K562 (cell line): Measurements from ENCODE around the gene NF1. TPM values are rescaled to one million over a fixed set of nuclear protein-coding genes. Genes with fewer than 3 reads are reported as not detected.
"Not testable (repeated sequence)": the region's sequence is repeated elsewhere in the genome, so short reads cannot be mapped to it uniquely, and the experiment has no call there.

Source experiments
- ATAC-seq: fragments of 200-7000 bp; cut with Tn5 transposase; 3 replicates; pipeline ENCODE4 v1.9.1; 2020; ENCODE audit warnings: moderate library complexity
- BruUV-seq: library from RNA; stranded (reverse); fragments of 400-500 nt; replicated peaks from 2 replicates; lab custom pipeline; 2021; lab: Mats Ljungman, UMichigan
- CTCF ChIA-PET: fragments of 300-600 bp; formaldehyde crosslinking; extraction: SDS; loops from one replicate; lab custom pipeline; 2021; ENCODE audit warnings: low intra/inter-chr PET ratio; lab: Yijun Ruan, JAX
- POLR2A ChIA-PET: fragments of 300-600, 350-650 bp; sonication (Branson Sonifier 250); formaldehyde crosslinking; extraction: SDS; loops from one replicate; lab custom pipeline; 2021; ENCODE audit warnings: antibody characterized with exemption, inconsistent platforms; lab: Yijun Ruan, JAX
- DNase-seq, 4 experiments: peaks; one replicate each; pipeline versions ENCODE4 v3.0.0 to v3.0.0-alpha.2; 2011 to 2018; ENCODE audit warnings: low spot score in 3 of 4, mixed read lengths in 3 of 4; ENCODE audit errors: extremely low read depth in 1 of 4
- FAIRE-seq: peaks from 2 replicates; lab custom pipeline; 2011; peaks lifted over from hg19 to GRCh38; lab: Jason Lieb, UNC
- H2AFZ ChIP-seq: 2 replicates; pipeline ENCODE4 v1.6.0; 2011; ENCODE audit warnings: low read depth, low read length, control low read depth, inconsistent platforms
- H3K27ac ChIP-seq: fragments of 200-600 bp; 3 replicates; pipeline ENCODE4 v1.8.0; 2011; ENCODE audit warnings: low read depth, mild to moderate bottlenecking, control low read depth, inconsistent platforms, low read length, moderate library complexity, mixed read lengths; ENCODE audit errors: extremely low read depth
- H3K27me3 ChIP-seq, 2 experiments: fragments of 300-600 bp in 1 of 2; 2 replicates in 1 of 2; 3 replicates in 1 of 2; pipeline versions ENCODE4 v1.6.0 to v1.8.0; 2011; ENCODE audit warnings: inconsistent platforms in 2 of 2, low read length in 2 of 2, mild to moderate bottlenecking in 1 of 2, mixed read lengths in 1 of 2, moderate library complexity in 1 of 2; ENCODE audit not compliant: control insufficient read depth in 2 of 2, insufficient read depth in 2 of 2
- H3K36me3 ChIP-seq: fragments of 300-600 bp; 3 replicates; pipeline ENCODE4 v1.8.0; 2011; ENCODE audit warnings: mild to moderate bottlenecking, low read length, inconsistent platforms; ENCODE audit not compliant: control insufficient read depth, insufficient read depth
- H3K4me1 ChIP-seq, 2 experiments: fragments of 200-600 bp in 1 of 2; replicated peaks in 1 of 2; 2 replicates in 1 of 2; 3 replicates in 1 of 2; pipeline versions ENCODE4 v1.5.1 to v1.8.0; 2011; ENCODE audit warnings: inconsistent platforms in 2 of 2, low read length in 2 of 2, mild to moderate bottlenecking in 1 of 2, mixed read lengths in 1 of 2, moderate library complexity in 1 of 2; ENCODE audit not compliant: control insufficient read depth in 2 of 2, insufficient read depth in 2 of 2
- H3K4me2 ChIP-seq: 2 replicates; pipeline ENCODE4 v1.6.1; 2011; ENCODE audit warnings: low read length, control low read depth, inconsistent platforms, mixed read lengths; ENCODE audit not compliant: insufficient read depth
- H3K4me3 ChIP-seq: fragments of 200-600 bp; sonication (generic), shearing (Covaris generic); 2 replicates; pipeline ENCODE4 v1.5.1; 2016; ENCODE audit warnings: control low read depth, inconsistent platforms
- H3K79me2 ChIP-seq: fragments of 200-600 bp; 3 replicates; pipeline ENCODE4 v1.8.0; 2011; ENCODE audit warnings: low read length, inconsistent platforms; ENCODE audit not compliant: control insufficient read depth, insufficient read depth
- H3K9ac ChIP-seq, 2 experiments: 2 replicates each; pipeline versions ENCODE4 v1.6.0 to v1.6.1; 2011; ENCODE audit warnings: low read depth in 2 of 2, low read length in 2 of 2, control low read depth in 1 of 2, inconsistent platforms in 1 of 2, mild to moderate bottlenecking in 1 of 2, mixed read lengths in 1 of 2; ENCODE audit not compliant: insufficient read depth in 1 of 2
- H3K9me1 ChIP-seq: one replicate; pipeline ENCODE4 v1.6.0; 2011; ENCODE audit warnings: inconsistent platforms, mild to moderate bottlenecking, low read length, moderate library complexity; ENCODE audit not compliant: control insufficient read depth, insufficient read depth
- H3K9me3 ChIP-seq: replicated peaks from 2 replicates; pipeline ENCODE4 v1.5.1; 2011; ENCODE audit warnings: low read depth, low read length, inconsistent platforms; ENCODE audit not compliant: control insufficient read depth, insufficient read depth
- H4K20me1 ChIP-seq: replicated peaks from 2 replicates; pipeline ENCODE4 v1.6.1; 2011; ENCODE audit warnings: low read length, inconsistent platforms, mixed read lengths; ENCODE audit not compliant: control insufficient read depth, insufficient read depth
- KAT2B ChIP-seq: IDR thresholded peaks from one replicate; pipeline ENCODE4 v1.6.1; 2012; ENCODE audit warnings: low read depth, mild to moderate bottlenecking, control low read depth, inconsistent platforms, low read length, moderate library complexity
- ZNF121 ChIP-seq: sonication (generic); formaldehyde crosslinking; conservative IDR thresholded peaks from 2 replicates; pipeline ENCODE4 v1.8.0; 2022; ENCODE audit warnings: missing genetic modification reagents
- whole genome bisulfite sequencing: fragments of 100-300 bp; shearing (Covaris generic); methylation state at CpG from one replicate; pipeline ENCODE4 v1.1.6; 2016; ENCODE audit warnings: low coverage, mixed read lengths; ENCODE audit not compliant: insufficient coverage; ENCODE audit errors: missing lambda C conversion rate; 5-methylcytosine and 5-hydroxymethylcytosine counted together
- in situ Hi-C: fragments of 300-500 bp; cut with MboI; formaldehyde crosslinking; loops from 4 replicates; pipeline ENCODE4 v1.15.0; 2018; ENCODE audit warnings: inconsistent platforms, mixed read lengths
- intact Hi-C: fragments of 100-400 bp; cut with micrococcal nuclease; formaldehyde crosslinking; loops from 2 replicates; pipeline ENCODE4 v1.14.2; 2022
- polyA plus RNA-seq, 8 experiments: library from polyadenylated mRNA; depleted of rRNA in 4 of 8; stranded (reverse) in 5 of 8; unstranded in 3 of 8; fragments of >200 nt; fragmentation: Nextera tagmentation in 2 of 8; fragmentation: Illumina TruSeq in 1 of 8; extraction: Ambion mirVana in 2 of 8; extraction: Trizol in 1 of 8; gene quantifications; 2 replicates each; pipeline versions ENCODE4 v1.2.1 to v1.2.3, GENCODE V29; 2011 to 2014; ENCODE audit warnings: inconsistent platforms in 1 of 8, missing spikeins in 1 of 8
- total RNA-seq, 7 experiments: library from RNA; depleted of rRNA in 6 of 7; stranded (reverse); fragments of >200 nt in 6 of 7; fragmentation: Illumina TruSeq in 2 of 7; extraction: Trizol in 2 of 7; gene quantifications; 2 replicates each; pipeline versions ENCODE4 v1.2.1 to v1.2.3, GENCODE V29; 2011 to 2021; ENCODE audit warnings: low replicate concordance in 1 of 7

The NF1 gene
- total and polyA plus RNA-seq, 9 of the 15 experiments (the other 6 are each of a cell fraction or from before 2014, with no cell fraction given): 3.4 to 41.9 (median 24.3) TPM

DNA sequence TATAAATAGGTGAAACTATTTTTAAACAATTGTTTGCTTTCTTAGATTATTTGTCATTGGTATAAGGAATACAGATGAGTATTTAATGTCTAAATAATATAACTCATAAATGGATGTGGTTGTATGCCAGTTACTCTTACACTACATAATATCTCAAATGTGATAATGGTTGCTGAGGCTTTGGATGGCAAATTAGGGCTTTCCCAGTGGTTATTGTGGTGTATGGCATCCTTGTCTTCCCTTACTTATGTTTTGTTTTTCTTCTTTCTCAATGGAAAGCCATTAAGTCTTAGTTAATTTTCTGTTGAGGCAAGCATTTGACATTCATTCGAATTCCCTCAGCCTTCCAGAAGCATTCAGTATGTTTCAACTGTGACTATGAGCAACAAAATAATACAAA, 191.8 kb downstream of the NF1 start:
- Histone ChIP-seq H3K27ac (no peak overlapping the region), H3K27me3 (no peaks in the 10 kb centered on the region), H3K9me3 (no peaks in the 10 kb centered on the region)
- TF ChIP-seq ZNF121 (CRISPR knock-in tag) (no peak), KAT2B (no peak)
- TF ChIP-seq, all 486 proteins: peak for 0
- peaks cover 16% of the 10 kb centered on the region; the same call in 2 of the 3 replicates for H3K36me3 ChIP-seq
- H3K9me1 ChIP-seq: no peaks in the 10 kb centered on the region
- no peaks in the 10 kb centered on the region for H3K4me1 ChIP-seq
- no peak overlapping the region for H3K4me3 ChIP-seq
- BruUV-seq: no TSS peak
- H3K9ac ChIP-seq: no peak overlapping the region
- H3K4me2 ChIP-seq: no peak overlapping the region
- FAIRE-seq (no peak), ATAC-seq (no peak), DNase-seq (no peak)
- in situ Hi-C loops: no loop called here
- intact Hi-C loops: no loop called here
- no peak overlapping the region for H2AFZ ChIP-seq
- ChIA-PET CTCF (no interaction called here), POLR2A (no interaction called here)
- H4K20me1 ChIP-seq: no peaks in the 10 kb centered on the region
- H3K79me2 ChIP-seq: no peaks in the 10 kb centered on the region
- 53% methylated on average over 1 of the region's 1 CpG for WGBS

DNA sequence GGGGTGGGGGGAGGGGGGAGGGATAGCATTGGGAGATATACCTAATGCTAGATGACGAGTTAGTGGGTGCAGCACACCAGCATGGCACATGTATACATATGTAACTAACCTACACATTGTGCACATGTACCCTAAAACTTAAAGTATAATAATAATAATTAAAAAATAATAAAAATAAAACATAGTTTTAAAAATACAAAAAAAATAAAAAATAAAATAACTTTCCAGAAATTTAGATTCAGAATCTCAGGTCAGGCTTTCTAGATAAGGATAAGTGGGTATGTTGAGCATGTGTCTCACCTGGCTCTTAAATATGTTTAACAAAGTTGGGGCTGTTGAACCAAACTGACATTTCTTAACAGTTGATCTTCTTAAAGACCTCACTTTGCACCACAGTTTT, 193.2 kb downstream of the NF1 start:
- H2AFZ ChIP-seq, CTCF ChIA-PET, H3K9ac ChIP-seq, H3K79me2 ChIP-seq, H3K27ac ChIP-seq, H3K9me1 ChIP-seq, intact Hi-C loops, H4K20me1 ChIP-seq, H3K27me3 ChIP-seq, ATAC-seq, FAIRE-seq, BruUV-seq, H3K4me2 ChIP-seq, DNase-seq, POLR2A ChIA-PET, in situ Hi-C loops, H3K4me1 ChIP-seq, H3K9me3 ChIP-seq, H3K4me3 ChIP-seq: not testable (repeated sequence)
- WGBS: no CpG with 5 or more reads among the region's 1 CpG
- peaks cover 22% of the 10 kb centered on the region for H3K36me3 ChIP-seq
